GM19397 (cell line): ENCODE results near the gene ANKRD12.

Experiments
- ATAC-seq: cut with Tn5 transposase; IDR thresholded peaks from one replicate; pipeline ENCODE4 v1.9.1; 2021; ENCODE audit warnings: mild to moderate bottlenecking, moderate library complexity; ENCODE audit not compliant: unreplicated experiment

The ANKRD12 gene

DNA sequence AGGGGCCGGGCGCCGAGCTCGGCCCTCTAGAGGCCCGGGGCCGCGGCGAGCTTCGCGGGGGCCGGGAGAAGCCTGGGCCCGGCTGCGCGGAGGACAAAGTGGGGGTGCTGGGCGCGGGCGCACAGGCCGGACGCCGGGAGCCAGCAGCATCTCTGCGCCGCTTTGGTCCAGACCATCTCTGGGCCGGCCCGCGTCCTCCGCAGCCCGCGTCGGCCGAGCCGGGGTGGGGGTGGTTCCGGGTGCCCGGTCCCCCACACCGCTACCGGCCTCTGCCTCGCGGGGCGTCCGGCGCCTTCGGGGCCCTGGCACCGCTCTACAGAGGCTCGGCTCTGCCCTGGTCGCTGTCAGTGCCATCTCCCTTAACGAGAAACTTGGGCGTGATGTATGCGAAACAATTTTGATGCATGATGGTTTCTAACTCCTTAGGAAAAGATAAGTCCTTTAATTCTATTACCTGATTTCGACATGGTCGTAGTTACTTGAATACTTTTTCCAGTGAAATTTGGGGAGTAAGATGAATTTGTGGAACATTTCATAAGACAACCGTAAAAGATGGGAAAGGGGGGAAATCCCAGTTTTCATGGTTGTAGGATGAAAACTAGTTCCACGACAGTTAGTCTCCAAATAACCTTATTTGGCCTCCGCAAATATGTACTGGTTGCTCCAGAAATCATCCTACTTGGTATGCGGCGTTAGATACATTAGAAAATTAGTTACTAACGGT is 198.6 kb downstream of the ANKRD12 start:
- peak; percentile 39 for ATAC-seq
